ENCODE results near the gene POLR2H. TPM values are rescaled to one million over a fixed set of nuclear protein-coding genes. Genes with fewer than 3 reads are reported as not detected.

POLR2H gene
- polyA plus RNA-seq, 1 of the 3 experiments (the other 2 are of a cell fraction): 206 TPM

- no peak overlapping the region for H3K4me2 ChIP-seq
- 81% methylated on average over 24 of the region's 55 CpGs for WGBS (ENCODE audit: low lambda C conversion rate)
Observed at GRCh38 chr3:184381261-184382224, 20.0 kb downstream of the POLR2H start.

More at GRCh38 chr3:184381261-184382224, 20.0 kb downstream of the POLR2H start:
- Histone ChIP-seq H3K27ac (ENCODE audit: low read depth in 2 of 2, low read length in 1 of 2) (no peak overlapping the region), H3K4me3 (ENCODE audit: low read depth in 2 of 2, low read length in 1 of 2) (no peak overlapping the region), H3K4me1 (ENCODE audit: control insufficient read depth in 1 of 2, insufficient read depth in 2 of 2, low read depth in 1 of 2, low read length in 1 of 2) (peaks cover 0 to 12% of the 10 kb centered on the region in 2 experiments; a peak in 1 of 4 replicates), H4K20me1 (ENCODE audit: insufficient read depth) (no peaks in the 10 kb centered on the region), H3K9me2 (no peaks in the 10 kb centered on the region), H3K27me3 (ENCODE audit: insufficient read depth) (peaks cover 7% of the 10 kb centered on the region; the same call in 1 of the 2 replicates), H3K79me2 (ENCODE audit: insufficient read depth) (no peaks in the 10 kb centered on the region), H2AFZ (ENCODE audit: low read depth) (no peak overlapping the region), H3K9me3 (no peaks in the 10 kb centered on the region), H3K36me3 (replicated peaks in 1 of 2; ENCODE audit: control insufficient read depth in 1 of 2, insufficient read depth in 2 of 2, low read length in 1 of 2) (no peaks in the 10 kb centered on the region), H3K9ac (no peak overlapping the region), H3F3A (replicated peaks; ENCODE audit: insufficient read depth) (peaks cover 4% of the 10 kb centered on the region)
- ChIA-PET POLR2A (interaction anchor here (0.6 kb wide), 1 partner anchor 18 kb away, joined by 3 read pairs; no protein-coding TSS in a partner anchor), CTCF (interaction anchor here (0.6 to 3.4 kb wide), 7 partner anchors 9 to 161 kb away, joined by 3 to 26 read pairs (median 7); no protein-coding TSS in a partner anchor)
- TF ChIP-seq TAF1 (IDR thresholded peaks at IDR 0.05; ENCODE audit: borderline replicate concordance, low read depth, low read length) (no peak), FOXM1 (IDR thresholded peaks at IDR 0.05; ENCODE audit: low read depth) (no peak), MXI1 (IDR thresholded peaks at IDR 0.05; ENCODE audit: low read depth, low read length) (no peak), POLR2AphosphoS5 (IDR thresholded peaks at IDR 0.05; ENCODE audit: low read depth, low read length) (no peak), RFX5 (IDR thresholded peaks at IDR 0.05; ENCODE audit: low read length) (no peak), SIN3A (IDR thresholded peaks at IDR 0.05; ENCODE audit: borderline replicate concordance, low read depth, low read length) (no peak), JUND (IDR thresholded peaks at IDR 0.05) (no peak), FOSL2 (IDR thresholded peaks at IDR 0.05; ENCODE audit: borderline replicate concordance, low read depth) (no peak), EP300 (IDR thresholded peaks at IDR 0.05; ENCODE audit: borderline replicate concordance in 1 of 2, low read depth in 1 of 2, low read length in 1 of 2) (no peak), TCF12 (IDR thresholded peaks at IDR 0.05) (no peak), GATA2 (CRISPR knock-in tag; IDR thresholded peaks at IDR 0.05) (no peak), TEAD4 (IDR thresholded peaks at IDR 0.05; ENCODE audit: borderline replicate concordance, insufficient read depth) (no peak), MEF2A (IDR thresholded peaks at IDR 0.05; ENCODE audit: borderline replicate concordance, low read depth) (no peak), PBX3 (IDR thresholded peaks at IDR 0.05) (no peak), MAX (IDR thresholded peaks at IDR 0.05; ENCODE audit: low read depth) (no peak)
- TF ChIP-seq, protein P1, sequence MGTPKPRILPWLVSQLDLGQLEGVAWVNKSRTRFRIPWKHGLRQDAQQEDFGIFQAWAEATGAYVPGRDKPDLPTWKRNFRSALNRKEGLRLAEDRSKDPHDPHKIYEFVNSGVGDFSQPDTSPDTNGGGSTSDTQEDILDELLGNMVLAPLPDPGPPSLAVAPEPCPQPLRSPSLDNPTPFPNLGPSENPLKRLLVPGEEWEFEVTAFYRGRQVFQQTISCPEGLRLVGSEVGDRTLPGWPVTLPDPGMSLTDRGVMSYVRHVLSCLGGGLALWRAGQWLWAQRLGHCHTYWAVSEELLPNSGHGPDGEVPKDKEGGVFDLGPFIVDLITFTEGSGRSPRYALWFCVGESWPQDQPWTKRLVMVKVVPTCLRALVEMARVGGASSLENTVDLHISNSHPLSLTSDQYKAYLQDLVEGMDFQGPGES (IDR thresholded peaks at IDR 0.05; ENCODE audit: low read depth, low read length): no peak
- TF ChIP-seq, protein P2, sequence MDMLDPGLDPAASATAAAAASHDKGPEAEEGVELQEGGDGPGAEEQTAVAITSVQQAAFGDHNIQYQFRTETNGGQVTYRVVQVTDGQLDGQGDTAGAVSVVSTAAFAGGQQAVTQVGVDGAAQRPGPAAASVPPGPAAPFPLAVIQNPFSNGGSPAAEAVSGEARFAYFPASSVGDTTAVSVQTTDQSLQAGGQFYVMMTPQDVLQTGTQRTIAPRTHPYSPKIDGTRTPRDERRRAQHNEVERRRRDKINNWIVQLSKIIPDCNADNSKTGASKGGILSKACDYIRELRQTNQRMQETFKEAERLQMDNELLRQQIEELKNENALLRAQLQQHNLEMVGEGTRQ (IDR thresholded peaks at IDR 0.05; ENCODE audit: borderline replicate concordance, low read depth, low read length): no peak
- TF ChIP-seq, protein P3, sequence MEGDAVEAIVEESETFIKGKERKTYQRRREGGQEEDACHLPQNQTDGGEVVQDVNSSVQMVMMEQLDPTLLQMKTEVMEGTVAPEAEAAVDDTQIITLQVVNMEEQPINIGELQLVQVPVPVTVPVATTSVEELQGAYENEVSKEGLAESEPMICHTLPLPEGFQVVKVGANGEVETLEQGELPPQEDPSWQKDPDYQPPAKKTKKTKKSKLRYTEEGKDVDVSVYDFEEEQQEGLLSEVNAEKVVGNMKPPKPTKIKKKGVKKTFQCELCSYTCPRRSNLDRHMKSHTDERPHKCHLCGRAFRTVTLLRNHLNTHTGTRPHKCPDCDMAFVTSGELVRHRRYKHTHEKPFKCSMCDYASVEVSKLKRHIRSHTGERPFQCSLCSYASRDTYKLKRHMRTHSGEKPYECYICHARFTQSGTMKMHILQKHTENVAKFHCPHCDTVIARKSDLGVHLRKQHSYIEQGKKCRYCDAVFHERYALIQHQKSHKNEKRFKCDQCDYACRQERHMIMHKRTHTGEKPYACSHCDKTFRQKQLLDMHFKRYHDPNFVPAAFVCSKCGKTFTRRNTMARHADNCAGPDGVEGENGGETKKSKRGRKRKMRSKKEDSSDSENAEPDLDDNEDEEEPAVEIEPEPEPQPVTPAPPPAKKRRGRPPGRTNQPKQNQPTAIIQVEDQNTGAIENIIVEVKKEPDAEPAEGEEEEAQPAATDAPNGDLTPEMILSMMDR (IDR thresholded peaks at IDR 0.05): no peak
- peak; percentile 57 for DNase-seq

All from SK-N-SH (cell line).